SH-SY5Y (cell line): ENCODE measurements around the gene TTC1.

Source experiments
- GATA2 ChIP-seq: IDR thresholded peaks from 2 replicates; pipeline ENCODE4 v1.6.1; 2011; ENCODE audit warnings: mild to moderate bottlenecking, low read depth, low read length
- GATA3 ChIP-seq: IDR thresholded peaks from 2 replicates; pipeline ENCODE4 v1.6.1; 2011; ENCODE audit warnings: low read depth, mild to moderate bottlenecking, low read length, moderate library complexity

GRCh38 chr5:160082614-160083500, 73.9 kb downstream of the TTC1 start:
- TF ChIP-seq GATA2 (no peak), GATA3 (no peak)
